ENCODE results near the gene RAI14.

RAI14 gene

DNA sequence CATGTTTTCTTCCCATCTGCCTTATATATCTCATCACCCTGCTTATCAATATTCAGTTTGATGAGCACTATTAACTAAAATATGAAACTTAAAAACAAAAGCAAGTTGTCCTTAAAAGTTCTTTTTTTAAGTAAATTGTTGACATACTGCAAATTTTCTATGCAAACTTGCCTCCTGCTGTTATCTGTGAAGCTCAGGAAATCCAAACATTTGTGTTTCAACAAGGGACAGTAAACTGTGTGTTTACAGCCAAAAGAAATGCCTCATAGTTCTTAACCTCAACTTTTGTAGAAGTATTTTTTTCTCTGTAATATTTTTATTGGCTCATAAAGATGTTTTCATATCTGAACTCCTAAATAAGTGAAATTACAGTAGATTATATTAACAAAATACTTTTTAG lies 175.2 kb downstream of the RAI14 start:
- TF ChIP-seq, protein P1, sequence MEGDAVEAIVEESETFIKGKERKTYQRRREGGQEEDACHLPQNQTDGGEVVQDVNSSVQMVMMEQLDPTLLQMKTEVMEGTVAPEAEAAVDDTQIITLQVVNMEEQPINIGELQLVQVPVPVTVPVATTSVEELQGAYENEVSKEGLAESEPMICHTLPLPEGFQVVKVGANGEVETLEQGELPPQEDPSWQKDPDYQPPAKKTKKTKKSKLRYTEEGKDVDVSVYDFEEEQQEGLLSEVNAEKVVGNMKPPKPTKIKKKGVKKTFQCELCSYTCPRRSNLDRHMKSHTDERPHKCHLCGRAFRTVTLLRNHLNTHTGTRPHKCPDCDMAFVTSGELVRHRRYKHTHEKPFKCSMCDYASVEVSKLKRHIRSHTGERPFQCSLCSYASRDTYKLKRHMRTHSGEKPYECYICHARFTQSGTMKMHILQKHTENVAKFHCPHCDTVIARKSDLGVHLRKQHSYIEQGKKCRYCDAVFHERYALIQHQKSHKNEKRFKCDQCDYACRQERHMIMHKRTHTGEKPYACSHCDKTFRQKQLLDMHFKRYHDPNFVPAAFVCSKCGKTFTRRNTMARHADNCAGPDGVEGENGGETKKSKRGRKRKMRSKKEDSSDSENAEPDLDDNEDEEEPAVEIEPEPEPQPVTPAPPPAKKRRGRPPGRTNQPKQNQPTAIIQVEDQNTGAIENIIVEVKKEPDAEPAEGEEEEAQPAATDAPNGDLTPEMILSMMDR (IDR thresholded peaks at IDR 0.05): no peak

DNA sequence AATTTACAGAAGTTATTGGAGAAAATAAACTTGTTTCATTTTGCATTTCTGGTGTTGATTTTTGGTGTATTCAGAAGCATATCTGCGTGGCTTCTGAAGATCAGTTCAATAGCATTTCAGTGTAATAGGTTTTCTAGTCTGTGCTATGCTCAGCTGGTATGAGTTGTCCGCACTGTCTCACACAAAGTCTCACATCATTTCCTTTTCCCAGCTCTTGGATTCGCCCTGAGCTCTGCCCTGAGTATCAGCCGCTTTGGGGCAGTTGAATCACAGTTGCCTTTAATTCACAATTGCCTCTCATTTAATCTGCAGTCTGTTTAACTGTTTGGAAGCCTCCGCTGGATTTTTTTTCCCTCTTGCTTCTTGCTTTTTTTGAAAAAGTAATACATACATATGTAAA lies 176.4 kb downstream of the RAI14 start:
- TF ChIP-seq, protein P1 (IDR thresholded peaks at IDR 0.05): no peak

DNA sequence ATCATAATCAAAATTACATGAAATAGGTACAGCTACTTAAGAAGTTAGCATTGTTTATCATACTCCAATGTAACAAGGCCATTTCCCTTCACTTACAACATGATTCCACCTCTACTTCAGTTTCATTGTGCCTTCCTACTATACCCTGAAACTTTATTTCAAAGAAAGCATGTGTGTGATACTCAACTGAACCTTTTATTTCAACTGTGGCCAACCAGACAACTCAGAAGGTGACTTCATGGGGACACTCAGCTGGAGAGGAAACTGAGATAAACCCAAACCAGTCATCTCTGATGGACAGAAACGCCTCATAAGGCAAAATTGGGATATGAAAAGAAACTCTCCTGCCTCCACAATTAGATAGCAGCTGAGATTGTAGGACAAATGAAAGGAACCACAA lies 177.0 kb downstream of the RAI14 start:
- TF ChIP-seq, protein P1 (IDR thresholded peaks at IDR 0.05): no peak

DNA sequence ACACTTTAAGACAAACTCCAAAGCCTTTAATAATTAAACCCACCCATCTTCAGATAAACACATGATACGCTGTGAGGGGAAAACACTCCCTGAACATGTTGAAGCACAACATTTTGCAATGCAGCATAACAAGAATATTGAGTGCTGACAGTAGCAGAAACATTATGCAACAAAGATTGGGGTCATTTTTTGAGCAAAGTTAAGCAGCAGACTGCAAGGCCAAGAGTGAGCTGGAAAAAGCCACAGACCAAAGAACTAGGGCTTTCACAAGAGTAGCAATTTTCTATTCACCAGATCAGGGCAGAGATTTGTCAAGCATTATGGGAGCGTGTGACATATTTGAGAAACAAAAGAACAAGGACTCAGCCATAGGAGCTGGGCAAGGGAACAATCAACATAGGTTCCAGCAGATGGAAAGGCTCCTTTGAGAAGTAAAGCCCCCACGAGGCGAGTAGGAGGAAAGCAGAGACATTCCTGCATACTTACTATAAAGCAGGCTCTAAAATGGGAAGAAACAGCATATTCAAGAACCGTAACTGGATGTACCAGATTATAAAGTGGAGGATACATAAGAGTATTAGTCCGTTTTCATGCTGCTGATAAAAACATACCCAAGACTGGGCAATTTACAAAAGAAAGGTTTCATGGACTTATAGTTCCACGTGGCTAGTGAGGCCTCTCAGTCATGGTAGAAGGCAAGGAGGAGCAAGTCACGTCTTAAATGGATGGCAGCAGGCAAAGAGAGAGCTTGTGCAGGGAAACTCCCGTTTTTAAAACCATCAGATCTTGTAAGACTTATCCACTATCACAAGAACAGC lies 178.1 kb downstream of the RAI14 start:
- TF ChIP-seq, protein P1 (IDR thresholded peaks at IDR 0.05): no peak

DNA sequence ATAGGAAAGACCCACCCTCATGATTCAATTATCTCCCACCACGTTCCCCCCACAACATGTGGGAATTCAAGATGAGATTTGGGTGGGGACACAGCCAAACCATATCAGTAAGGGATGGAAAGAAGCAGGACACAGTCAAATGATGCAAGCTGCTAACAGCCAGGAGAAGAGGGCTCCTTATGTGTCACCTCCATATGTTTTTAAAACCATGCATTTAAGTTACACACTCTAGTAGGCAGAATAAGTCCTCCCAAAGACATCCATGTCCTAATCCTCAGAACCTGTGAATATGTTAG lies 178.6 kb downstream of the RAI14 start:
- TF ChIP-seq, protein P1 (IDR thresholded peaks at IDR 0.05): no peak

DNA sequence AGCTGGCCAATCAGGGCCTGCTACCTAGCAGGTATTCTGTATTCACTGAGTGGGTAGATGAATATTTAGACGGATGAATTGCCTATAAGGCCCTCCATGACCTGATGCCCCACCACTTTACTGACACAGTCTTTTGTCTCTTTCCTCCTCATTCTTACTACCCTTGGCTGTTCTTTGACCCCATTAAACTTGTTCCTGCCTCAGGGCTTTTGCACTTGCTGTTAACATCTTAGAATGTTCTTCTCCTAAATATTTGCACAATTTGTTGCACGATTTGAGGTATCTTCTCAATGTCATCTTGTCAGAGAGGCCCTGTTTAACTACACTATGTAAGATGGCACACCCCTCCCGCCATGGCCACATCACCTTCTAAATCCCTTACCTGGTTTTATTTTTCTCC lies 179.5 kb downstream of the RAI14 start:
- TF ChIP-seq, protein P1 (IDR thresholded peaks at IDR 0.05): no peak

DNA sequence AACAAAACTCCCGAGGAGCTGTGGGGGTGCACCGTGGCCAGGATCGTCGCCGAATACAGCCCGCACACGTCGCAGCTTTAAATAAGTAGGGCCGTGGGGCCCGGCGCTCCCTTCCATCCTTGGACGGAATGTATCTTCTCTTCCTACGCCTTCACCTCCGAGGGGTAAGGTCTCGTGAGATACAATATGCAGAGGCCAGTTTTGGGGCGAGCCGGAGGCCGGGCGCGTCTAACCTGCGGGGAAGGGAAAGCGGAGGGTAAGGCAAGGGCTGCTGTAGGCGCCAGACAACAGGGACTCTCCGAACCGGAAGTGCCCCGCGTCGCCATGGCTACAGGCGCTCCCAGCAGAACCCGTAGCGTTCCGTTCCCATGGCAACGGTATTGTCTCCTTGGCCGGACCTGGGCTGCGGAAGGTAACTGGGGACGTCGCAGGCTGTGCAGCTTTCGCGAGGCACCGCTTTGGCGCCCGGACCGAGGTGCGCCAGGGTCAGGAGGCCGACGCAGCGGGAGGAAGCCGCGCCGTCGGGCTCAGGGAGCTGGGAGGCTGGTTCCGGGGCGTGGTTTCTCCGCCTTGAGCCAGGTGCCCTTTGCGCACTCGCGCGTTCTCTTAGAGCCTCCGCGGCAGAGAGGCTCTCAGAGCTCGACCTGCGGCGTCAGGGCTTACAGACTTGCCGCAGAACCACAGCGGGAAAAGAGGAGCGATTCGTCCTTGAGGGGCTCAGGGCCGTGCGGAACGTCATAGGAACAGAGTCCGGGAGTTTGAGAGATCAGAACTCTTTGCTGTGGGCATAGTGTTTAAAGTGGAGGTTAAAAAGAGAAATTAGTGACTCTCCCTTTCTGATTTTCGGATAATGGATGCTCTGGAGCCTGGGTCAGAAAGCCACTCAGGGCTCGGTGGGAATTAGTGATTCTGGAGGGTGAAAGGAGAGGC lies 182.9 kb downstream of the RAI14 start, which contains the start of gene TTC23L:
Gene TTC23L (plus strand): TSS at position 380 of the 930 bp plus-strand sequence. CDS start 1,508 bp downstream, outside the sequence.
- TF ChIP-seq, protein P1 (IDR thresholded peaks at IDR 0.05): no peak

Data from LNCAP (cell line).